ENCODE measurements around the gene POLN.
"Not testable (repeated sequence)": the region's sequence is repeated elsewhere in the genome, so short reads cannot be mapped to it uniquely, and the experiment has no call there.

DNA sequence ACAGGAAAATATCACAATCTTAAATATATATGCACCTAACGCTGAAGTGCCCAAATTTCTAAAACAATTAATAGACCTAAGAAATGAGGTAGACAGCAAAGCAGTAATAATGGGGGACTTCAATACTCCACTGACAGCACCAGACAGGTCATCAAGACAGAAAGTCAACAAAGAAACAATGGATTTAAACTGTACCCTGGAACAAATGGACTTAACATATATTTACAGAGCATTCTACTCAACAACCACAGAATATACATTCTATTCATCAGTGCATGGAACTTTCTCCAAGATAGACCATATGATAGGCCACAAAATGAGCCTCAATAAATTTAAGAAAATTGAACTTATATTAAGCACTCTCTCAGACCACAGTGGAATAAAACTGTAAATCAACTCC is 39.1 kb downstream of the POLN start:
- TF ChIP-seq, protein P1, sequence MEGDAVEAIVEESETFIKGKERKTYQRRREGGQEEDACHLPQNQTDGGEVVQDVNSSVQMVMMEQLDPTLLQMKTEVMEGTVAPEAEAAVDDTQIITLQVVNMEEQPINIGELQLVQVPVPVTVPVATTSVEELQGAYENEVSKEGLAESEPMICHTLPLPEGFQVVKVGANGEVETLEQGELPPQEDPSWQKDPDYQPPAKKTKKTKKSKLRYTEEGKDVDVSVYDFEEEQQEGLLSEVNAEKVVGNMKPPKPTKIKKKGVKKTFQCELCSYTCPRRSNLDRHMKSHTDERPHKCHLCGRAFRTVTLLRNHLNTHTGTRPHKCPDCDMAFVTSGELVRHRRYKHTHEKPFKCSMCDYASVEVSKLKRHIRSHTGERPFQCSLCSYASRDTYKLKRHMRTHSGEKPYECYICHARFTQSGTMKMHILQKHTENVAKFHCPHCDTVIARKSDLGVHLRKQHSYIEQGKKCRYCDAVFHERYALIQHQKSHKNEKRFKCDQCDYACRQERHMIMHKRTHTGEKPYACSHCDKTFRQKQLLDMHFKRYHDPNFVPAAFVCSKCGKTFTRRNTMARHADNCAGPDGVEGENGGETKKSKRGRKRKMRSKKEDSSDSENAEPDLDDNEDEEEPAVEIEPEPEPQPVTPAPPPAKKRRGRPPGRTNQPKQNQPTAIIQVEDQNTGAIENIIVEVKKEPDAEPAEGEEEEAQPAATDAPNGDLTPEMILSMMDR (IDR thresholded peaks at IDR 0.05; ENCODE audit: low read length): not testable (repeated sequence)
- TF ChIP-seq EZH2 (IDR thresholded peaks at IDR 0.05; ENCODE audit: borderline replicate concordance, low read length): not testable (repeated sequence)
